ENCODE results near the gene ENTPD8.
A peak's percentile ranks its signal among the peaks of the same experiment; 100 is the strongest.
"Not testable (repeated sequence)": the region's sequence is repeated elsewhere in the genome, so short reads cannot be mapped to it uniquely, and the experiment has no call there.

Gene ENTPD8

DNA sequence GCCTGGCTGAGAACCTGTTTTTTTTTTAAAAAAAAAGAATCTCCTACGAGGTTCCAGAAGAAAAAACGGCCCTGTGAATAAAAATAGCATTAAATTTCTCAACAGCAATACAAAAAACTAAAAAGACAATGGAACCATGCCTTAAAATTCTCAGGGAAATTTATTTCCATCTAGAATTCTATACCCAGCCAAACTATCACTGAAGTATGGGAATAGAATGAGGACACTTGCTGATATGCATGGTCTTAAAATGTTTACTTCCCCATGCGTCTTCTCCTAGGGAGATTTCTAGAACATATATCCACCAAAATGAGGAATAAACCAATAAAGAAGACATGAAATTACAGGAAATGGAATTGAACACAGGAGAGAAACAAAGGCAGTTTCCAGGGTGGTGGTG is 34.5 kb upstream of the ENTPD8 start:
- no peak for DNase-seq

DNA sequence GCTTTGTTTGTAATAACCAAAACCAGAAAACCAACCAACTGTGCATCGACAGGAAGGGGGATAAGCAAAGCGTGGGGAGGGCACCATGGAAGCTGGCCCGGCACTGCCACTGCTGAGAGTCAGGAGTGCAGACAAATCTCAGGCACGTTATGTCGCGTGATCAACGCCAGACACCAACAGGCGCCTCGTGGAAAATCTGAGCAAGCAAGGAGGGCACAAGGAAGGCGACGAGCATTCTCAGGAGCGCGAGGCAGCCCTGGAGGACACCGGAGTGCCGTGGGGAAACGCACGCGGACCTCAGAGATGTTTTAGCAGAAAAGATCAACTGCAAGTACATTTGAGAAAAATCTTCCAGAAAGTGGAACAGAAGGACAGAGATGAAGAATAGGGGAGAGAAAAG is 33.1 kb upstream of the ENTPD8 start:
- no peak for DNase-seq

DNA sequence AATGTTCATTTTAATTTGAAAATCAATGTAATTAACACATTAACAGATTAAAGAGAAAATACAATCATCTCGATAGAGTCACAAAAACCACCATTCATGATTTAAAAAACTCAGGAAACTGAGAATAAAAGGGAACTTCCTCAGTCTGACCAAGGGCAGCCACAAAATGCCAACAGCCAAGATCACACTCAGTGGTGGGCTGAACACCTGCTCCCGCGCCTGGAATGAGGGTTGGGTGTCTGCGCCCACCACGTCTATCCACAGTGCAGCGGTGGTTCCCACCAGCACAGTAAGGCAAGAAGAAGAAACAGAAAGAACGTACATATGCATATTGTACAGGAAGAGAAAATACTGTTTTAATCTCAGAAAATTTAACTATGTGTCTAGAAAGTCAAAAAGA is 29.6 kb upstream of the ENTPD8 start:
- no peak for DNase-seq

DNA sequence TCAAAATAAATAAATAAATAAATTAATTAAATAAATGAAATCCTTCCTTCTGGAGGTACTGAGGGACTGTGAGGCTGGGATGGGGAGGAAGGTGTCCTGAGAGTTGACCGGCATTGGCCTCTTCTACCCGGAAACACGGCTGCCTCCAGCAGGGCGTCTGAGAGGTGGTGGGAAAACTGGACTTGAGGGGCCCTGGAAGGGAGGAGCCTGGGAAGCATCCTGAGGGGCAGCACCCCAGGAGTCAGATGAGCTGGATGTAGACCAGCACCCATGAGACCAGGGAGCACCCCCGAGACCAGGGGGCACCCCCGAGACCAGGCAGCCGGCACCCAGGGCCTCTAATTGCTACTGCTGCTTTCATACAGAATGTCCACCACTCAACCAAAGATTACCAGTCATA is 26.7 kb upstream of the ENTPD8 start:
- DNase-seq = no peak

DNA sequence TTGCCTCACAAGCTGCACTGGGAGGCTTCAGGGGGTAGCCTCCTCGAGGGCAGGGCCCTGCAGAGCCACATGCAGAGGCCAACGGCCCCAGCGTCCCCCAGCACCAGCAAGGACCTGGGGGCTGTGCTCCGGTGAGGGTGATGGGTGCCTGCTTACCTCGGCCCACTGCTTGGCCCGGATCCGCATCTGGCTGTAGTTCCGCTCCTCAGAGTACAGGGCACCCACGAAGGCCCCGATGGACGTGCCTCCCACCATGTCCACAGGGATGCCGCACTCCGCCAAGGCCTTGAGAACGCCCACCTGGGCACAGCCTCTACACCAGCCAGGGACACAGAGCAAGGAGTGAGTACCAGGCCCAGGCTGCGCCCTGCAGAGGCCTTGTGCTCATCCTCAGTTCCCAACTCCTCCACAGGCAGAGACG is 26.0 kb upstream of the ENTPD8 start:
- DNase-seq = no peak

DNA sequence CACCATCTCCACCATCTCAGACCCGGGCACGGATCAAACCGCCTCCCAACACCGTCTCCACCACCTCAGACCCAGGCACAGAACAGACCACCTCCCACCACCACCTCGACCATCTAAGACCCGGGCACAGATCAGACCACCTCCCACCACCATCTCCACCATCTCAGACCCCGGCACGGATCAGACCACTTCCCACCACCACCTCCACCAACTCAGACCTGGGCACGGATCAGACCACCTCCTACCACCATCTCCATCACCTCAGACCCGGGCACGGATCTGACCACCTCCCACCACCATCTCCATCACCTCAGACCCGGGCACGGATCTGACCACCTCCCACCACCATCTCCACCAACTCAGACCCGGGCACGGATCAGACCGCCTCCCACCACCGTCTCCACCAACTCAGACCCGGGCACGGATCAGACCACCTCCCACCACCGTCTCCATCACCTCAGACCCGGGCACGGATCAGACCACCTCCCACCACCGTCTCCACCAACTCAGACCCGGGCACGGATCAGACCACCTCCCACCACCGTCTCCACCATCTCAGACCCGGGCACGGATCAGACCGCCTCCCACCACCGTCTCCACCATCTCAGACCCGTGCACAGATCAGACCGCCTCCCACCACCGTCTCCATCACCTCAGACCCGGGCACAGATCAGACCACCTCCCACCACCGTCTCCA is 25.4 kb upstream of the ENTPD8 start:
- not testable (repeated sequence) for DNase-seq

DNA sequence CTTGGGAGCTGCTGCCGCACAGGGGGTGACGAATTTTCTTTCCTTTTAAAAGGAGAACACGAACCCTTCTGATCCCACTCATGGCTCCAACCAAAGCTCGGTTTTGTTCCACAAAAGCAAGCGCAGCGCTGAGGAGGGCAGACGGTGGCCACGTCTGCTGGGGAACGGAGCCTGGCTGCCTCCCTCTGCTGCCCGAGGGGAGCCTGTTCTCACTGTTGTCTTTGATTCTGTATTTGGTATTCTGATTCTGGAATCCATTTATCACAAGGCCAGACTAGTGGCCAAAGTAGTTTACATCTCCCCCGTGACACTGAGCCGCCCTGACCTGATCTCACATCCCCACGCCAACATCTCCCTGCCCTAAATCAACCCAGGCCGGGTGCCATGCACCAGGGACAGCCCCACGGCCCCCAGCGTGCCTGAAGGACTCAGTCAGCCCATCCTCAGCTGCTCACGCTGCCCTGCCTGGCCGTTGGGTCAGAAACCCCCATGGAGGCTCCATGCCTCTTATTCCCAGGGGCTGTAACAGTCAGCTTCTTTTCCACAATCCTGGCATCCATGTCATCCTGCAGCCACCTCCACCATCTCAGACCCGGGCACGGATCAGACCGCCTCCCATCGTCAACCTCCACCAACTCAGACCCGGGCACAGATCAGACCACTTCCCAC is 24.7 kb upstream of the ENTPD8 start:
- DNase-seq = no peak

DNA sequence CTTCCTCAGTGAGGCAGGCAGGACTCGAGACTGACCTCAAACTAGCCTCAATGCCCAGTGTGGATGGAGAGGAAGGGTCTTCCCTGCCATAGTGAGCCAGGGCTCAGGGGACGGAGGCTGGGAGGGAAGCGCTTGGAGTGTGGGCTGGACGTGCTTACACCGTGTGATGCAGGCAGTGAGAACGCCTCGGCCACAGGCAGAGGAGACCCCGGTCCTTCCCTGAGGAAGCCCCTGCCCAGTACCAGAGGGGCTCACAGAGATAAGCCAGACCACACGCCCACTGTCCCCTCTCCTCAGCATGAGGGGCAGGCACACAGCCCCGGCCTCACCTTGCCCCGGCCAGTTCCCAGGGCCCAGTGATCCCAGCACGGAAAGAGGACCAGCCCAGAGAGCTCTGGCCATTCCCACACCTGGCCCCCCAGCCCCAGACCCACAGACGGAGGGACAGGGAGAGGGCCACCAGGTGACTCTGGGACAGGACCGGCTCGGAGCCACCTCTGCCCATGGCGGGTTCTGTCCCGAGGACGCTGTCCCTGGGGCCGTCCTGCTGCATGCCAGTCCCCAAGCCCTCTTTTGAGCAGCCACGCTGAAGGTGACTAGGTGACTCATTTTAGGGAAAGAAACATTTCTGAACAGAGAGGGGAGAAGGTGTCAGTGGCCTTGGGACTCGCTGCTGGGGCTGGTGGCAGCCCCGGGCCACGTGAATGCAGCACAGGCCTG is 24.0 kb upstream of the ENTPD8 start:
- no peak for DNase-seq

DNA sequence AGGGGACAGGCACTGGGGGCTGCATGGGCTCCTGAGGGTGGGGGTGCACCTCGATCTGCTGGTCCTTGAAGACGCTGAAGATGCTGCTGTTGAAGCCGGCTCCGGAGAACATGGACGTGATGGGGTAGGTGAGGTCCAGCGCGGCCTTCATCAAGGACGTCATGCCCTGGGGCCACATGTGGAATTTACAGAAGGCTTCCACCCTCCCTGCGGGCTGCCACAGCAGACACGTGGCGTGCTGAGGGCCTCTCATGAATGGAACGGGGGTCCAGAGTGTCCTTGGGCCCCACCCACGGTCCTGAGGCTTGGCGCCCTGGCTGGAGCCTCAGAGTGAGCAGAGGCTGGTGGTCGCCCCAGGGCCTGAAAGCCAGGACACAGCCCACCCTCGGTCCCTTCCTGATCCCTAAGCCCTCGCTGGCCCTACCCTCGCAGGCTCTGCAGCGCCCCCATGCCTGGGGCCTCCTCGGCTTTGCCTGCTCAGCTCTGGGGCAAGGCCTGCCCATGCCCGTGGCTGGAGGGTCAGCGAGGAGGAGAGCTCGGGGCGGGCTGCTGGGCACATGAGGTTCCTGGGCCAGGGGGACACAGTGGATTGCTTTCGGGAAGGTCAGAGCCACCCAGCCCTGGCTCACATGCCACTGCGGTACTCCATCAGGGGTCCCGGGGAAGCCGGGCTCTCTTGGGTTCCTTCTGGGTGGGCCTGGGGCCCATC is 23.3 kb upstream of the ENTPD8 start:
- DNase-seq = no peak

DNA sequence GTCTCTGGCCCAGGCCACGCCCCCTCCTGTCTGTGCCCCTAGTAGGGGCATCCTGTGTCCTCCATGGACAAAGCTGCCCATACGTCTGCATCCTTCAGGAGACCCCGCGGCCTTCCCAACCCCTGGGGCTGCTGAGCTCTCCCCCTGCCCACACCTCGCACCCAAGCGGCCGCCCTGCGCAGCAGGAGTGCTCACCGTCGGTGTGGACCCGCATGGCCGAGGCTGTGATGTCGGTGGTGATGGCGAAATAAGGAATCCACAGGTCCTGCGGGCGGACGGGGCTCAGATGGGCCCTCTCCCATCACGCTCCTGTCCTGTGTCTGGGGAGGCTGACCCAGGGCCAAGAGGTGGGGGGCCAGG is 22.8 kb upstream of the ENTPD8 start:
- DNase-seq = no peak

DNA sequence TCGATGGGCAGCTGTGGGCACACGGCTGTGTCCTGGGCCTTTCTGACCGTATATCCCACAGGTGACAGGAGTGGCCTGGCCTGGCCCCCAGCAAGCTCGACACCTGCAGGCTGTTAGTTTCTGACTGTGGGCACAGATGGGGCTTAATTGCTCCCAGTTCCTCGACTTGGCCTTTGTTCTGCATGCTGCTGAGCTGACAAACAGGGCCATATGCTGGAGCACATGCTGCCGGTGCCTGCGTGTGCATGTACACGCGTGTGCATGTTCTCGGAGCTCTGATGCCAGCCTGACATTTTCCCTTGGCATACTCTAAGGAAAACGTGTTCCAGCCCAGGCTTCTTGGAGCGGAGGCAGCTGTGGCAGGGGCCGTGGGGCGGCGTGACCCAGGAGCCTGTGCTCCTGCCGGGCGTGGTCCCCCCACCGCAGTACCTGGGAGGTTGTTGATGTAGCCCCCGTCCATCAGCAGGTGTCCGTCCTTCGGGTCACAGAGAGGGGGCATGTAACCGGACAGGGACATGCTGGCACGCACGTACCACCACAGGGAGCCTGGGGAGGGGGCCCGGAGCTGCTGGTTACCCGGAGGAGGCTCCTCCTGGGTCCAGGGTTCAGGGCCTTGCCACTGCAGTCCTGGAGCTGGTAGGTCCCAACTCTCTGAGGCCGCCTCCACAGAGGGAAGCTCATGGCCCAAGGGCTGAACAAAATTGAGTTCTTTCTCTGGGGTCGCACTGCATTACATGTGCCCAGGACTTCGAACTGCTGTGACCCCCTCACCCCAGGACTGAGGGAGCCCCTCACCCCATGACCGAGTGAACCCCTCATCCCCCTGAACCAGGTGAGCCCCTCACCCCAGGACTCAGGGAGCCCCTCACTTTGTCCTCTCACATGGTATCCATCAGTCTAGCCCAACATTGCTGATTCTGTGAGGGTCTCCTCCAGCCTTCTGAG is 22.1 kb upstream of the ENTPD8 start:
- DNase-seq = peak; percentile 53

DNA sequence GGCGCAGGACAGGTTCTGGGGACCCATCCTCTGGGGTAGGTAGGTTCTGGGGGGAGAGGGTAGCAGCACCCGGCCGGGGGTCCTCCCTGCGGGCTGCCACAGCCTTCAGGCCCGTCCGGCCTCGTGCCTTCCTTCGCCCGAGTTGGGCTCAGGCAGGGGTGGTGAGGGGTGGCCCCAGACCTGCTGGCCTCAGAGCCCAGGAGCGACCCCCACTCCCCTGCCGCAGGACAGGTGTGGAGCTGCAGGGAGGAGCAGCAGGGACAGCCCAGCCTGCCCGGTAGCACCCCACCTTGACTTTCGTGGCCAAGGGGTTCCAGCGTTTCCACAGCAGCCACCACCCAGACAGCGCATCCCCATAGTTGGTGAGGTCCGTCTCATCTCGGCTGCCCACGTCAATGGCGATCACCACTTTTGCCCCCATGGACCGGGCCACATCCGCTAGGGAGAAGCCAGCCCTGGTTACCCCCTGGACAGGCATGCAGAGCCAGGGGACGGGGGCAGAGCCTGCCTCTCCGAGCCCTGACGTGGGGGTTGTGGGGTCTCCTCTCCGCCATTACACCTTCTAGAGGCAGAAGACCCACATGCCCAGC is 21.3 kb upstream of the ENTPD8 start:
- DNase-seq = no peak

DNA sequence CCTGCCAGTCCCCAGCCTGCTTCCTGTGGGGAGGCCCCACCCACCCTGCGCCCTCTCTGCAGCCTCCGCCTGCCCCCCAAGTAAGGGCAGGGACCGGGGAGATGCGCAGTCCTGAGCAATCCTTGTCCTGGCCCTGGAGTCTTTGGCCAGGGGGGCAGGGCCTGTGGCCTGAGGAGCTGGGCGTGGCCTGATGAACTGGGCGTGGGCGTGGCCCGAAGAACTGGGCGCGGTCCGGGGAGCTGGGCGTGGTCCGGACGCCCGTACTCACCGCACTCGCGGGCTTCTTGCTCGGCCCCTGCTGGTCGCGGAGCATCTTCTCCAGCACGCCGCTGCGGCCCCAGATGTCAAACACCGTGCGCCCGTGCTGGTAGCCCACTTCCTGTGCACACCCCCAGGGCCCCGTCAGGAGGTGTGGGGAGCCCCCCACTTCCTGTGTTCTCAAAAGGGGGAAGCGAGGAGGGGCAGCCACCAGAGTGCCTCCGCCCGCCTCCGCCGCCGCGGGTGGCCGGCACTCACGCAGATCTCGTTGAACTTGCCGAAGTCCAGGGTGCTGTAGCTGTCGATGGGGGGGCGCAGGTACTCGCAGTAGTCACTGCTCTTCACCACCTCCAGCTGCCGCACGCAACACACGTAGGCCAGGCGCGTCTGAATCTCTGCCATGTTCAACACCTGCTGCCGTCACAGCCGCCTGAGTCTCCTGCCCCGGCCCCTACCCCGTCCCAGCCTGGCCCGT is 20.7 kb upstream of the ENTPD8 start:
- DNase-seq = no peak

DNA sequence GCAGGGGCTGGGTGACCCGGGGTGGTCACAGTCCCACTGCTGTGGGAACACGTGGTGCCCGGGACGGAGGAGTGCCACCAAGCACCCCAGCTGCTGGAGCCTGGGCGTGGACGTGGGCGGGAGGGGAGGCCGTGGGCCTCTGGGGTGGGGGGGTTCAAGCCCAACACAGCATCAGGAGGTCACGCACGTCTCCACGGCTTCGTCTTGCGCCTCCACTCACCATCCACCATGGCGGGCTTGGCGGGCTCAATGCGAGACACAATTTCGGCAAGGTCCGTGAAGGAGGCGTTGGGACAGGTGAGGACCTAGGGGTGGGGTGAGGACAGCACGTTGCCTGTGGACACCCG is 20.1 kb upstream of the ENTPD8 start:
- no peak for DNase-seq

DNA sequence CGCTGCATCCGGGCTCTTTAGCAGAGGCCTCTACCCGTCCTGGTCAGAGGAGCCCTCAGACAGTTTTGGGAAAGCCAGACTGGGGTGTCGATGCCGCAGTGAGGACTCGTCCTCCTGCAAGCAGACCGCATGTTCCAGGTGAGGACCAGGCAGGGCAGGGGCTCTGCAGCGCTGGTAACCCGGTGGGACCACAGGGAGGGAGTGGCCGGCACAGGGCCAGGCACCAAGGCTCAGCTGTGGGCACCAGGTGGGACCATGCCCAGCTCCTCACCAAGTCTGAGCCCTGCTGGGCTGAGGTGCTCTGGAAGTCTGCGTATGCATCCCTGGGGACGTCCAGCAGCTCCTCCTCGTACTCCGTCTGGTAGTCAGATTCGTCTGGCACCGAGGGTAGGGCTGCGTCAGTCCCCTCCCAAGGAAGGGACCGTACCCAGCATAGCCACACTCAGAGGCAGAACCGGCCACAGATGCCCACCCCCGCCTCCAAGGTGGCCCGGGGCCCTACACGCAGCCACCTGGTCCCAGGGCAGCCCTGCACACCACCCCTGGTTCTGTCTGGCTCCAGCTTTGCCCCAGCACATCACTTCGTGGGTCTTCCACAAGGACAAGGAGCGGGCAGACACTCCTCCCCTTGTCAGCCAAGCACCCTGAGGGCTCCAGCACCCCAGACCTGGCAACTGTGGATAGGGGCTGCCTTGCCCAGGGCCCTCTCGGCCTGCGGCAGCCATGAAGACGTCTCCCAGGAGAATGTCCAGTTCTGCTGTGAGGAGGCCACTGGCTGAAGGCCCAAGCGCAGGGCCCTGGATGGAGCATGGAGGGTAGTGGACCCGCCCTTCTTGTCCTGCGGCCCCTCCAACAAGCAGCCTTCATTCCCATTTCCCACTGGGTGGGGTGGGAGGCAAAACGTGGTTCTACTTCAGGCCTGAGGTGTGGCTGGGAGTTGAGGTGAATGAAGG is 19.5 kb upstream of the ENTPD8 start:
- DNase-seq = no peak

DNA sequence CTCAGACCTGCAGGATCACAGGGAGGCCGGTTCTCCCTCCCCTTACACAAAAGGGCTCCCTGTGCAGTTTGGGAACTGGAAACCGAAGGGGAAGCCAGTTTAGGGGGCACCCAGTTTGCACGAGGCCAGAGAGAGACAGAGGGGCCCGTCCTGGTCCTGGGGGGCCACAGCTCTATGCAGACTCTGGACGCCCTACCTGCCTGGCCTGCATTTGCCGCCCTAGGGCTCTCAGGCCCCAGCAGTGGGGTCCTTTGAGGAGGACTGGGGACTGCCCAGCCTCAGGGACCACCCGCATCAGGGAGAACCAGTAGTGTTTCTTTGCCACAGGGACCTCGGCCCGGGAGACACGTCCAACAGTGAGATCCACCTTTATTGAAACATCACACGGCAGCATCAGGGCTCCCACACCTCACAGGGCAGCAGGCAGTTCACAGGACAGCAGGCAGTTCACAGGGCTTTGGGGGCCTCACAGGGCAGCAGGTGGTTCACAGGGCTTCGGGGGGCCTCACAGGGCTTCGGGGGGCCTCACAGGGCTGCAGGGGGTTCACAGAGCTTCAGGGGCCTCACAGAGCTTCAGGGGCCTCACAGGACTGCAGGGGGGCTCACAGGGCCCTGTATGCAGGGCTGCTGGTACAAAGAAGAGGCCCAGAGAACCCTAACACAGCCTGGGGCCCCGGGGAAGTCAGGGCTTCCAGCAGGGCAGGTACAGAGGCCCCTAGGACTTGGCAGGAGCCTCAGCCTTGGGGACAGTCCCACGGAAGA is 18.6 kb upstream of the ENTPD8 start:
- DNase-seq = no peak

DNA sequence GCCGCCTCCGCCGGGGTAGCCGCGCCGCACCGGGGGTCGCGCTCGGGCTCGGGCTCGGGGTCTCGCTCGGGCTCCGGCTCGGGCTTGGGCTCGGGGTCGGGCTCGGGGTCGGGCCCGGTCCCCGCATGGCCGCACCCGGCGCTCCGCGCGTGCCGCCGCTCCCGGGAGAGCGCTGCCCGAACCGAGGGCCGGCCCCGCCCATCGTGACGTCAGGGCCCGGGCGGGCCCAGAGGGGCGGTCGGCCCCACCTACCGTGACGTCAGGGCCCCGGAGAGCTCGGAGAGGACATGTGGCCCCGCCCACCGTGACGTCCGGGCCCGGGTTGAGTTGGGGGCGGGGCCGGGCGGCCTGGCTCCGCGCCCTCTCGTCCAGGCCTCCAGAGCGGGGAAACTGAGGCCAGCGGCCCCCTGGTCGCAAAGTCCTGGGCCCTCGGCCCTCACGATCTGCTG is 18.0 kb upstream of the ENTPD8 start, which contains the start of gene NSMF:
NSMF (minus strand) TSS at position 183 of the 449 bp plus-strand sequence. CDS start 232 bp downstream, outside the sequence.
- DNase-seq = peak; percentile 99

DNA sequence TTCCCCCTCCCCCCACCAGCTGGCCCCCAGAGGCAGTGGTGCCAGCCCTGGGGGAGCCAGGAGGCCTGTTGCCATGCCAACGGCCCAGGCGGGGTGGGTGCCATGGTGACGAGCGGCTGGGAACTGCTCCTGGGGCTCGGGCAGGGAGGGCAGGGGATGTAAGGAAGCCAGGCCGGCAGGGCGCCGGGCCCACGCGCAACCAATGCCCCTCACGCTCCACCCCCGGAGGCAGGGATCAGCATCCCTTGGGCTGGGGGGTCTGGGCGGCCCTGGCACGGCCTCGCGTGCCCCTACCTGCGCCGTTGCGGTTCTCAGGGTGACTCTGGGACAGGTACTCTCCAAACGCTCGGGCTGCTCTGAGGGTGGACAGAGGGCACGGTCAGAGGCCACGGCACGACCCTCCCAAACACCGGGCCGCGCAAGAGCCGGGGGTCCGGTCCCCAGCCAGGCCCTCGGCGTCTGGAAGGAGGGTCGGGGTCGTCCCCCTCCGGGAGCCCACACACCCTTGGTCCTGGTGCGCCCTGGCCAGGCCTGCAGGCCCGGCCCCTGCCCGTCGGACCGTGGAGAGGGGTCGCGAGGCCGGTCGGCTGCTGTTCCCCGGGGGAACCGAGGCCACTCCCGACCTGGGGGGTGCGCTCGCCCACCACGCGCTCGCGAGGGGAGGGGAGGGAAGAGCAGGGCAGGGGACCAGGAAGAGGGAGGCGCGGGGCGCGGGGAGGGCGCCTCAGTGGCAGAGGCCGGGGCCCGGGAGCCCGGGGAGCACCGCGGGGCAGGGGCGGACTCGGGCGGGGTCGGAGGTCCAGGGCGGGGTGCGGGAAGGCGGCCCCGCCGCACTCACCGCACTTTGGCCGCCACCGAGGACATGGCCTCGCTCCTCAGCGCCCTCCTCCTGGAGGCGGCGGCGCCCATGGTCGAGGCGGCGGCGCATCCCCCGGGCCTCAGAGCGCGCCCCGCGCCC is 17.3 kb upstream of the ENTPD8 start:
- peak; percentile 53 for DNase-seq
